Neural progenitor cell (in vitro differentiated cells): ENCODE measurements around the gene MYCBP2. TPM values are rescaled to one million over a fixed set of nuclear protein-coding genes. Genes with fewer than 3 reads are reported as not detected.

Experiments
- DNase-seq: peaks from one replicate; pipeline ENCODE4 v3.0.0-alpha.2; 2016; ENCODE audit warnings: low spot score
- H2AFZ ChIP-seq: fragments of 200-600 bp; sonication (generic); replicated peaks from 2 replicates; pipeline ENCODE4 v1.6.1; 2016; ENCODE audit warnings: antibody characterized with exemption
- H3F3A ChIP-seq: fragments of 200-600 bp; sonication (generic); 2 replicates; pipeline ENCODE4 v1.6.1; 2016; ENCODE audit warnings: antibody characterized with exemption, low read depth
- H3K27ac ChIP-seq: fragments of 200-600 bp; sonication (generic); 2 replicates; pipeline ENCODE4 v1.5.1; 2016; ENCODE audit warnings: mild to moderate bottlenecking
- H3K27me3 ChIP-seq: fragments of 200-600 bp; sonication (generic); 2 replicates; pipeline ENCODE4 v1.6.1; 2016; ENCODE audit warnings: mild to moderate bottlenecking, moderate library complexity
- H3K36me3 ChIP-seq: fragments of 200-600 bp; sonication (generic); 2 replicates; pipeline ENCODE4 v1.5.1; 2016
- H3K4me1 ChIP-seq: fragments of 200-600 bp; sonication (generic); 2 replicates; pipeline ENCODE4 v1.6.1; 2016; ENCODE audit warnings: mixed run types
- H3K4me2 ChIP-seq: fragments of 200-600 bp; sonication (generic); 2 replicates; pipeline ENCODE4 v1.6.1; 2016
- H3K4me3 ChIP-seq: fragments of 200-600 bp; sonication (generic); 2 replicates; pipeline ENCODE4 v1.5.1; 2016
- H3K79me2 ChIP-seq: fragments of 200-600 bp; sonication (generic); 2 replicates; pipeline ENCODE4 v1.6.1; 2016; ENCODE audit warnings: low read depth
- H3K9ac ChIP-seq: fragments of 200-600 bp; sonication (generic); 2 replicates; pipeline ENCODE4 v1.6.1; 2016
- H3K9me3 ChIP-seq: fragments of 200-600 bp; sonication (generic); 2 replicates; pipeline ENCODE4 v1.5.1; 2016; ENCODE audit warnings: low read depth
- H4K20me1 ChIP-seq: fragments of 200-600 bp; sonication (generic); 2 replicates; pipeline ENCODE4 v1.6.1; 2016; ENCODE audit warnings: low read depth
- H3K27ac Mint-ChIP-seq: 3 replicates; pipeline ENCODE4 v1.8.0; 2021; ENCODE audit warnings: mixed read lengths
- H3K27me3 Mint-ChIP-seq: 2 replicates; pipeline ENCODE4 v1.8.0; 2022; ENCODE audit warnings: low read depth, mild to moderate bottlenecking, inconsistent platforms, moderate library complexity, mixed read lengths; ENCODE audit not compliant: insufficient read depth
- H3K36me3 Mint-ChIP-seq: 3 replicates; pipeline ENCODE4 v1.8.0; 2021; ENCODE audit warnings: mixed read lengths
- H3K4me1 Mint-ChIP-seq: 3 replicates; pipeline ENCODE4 v1.8.0; 2021; ENCODE audit warnings: mixed read lengths
- H3K4me3 Mint-ChIP-seq: 3 replicates; pipeline ENCODE4 v1.8.0; 2021; ENCODE audit warnings: mild to moderate bottlenecking, moderate library complexity, mixed read lengths
- H3K9me3 Mint-ChIP-seq: 3 replicates; pipeline ENCODE4 v1.8.0; 2020; ENCODE audit warnings: mixed read lengths
- EZH2 ChIP-seq: fragments of 200-600 bp; sonication (generic); IDR thresholded peaks from 2 replicates; pipeline ENCODE4 v1.6.1; 2017; ENCODE audit warnings: antibody characterized with exemption, mild to moderate bottlenecking, moderate library complexity
- EZH2phosphoT487 ChIP-seq: fragments of 200-600 bp; sonication (generic); IDR thresholded peaks from 2 replicates; pipeline ENCODE4 v1.6.1; 2017; ENCODE audit warnings: antibody characterized with exemption
- total RNA-seq: library from RNA; depleted of rRNA; stranded (reverse); fragments of >200 nt; gene quantifications from 2 replicates; pipeline ENCODE4 v1.2.3, GENCODE V29; 2015; ENCODE audit warnings: low replicate concordance
- TF ChIP-seq, protein P1 (sequence below): fragments of 200-600 bp; sonication (generic); IDR thresholded peaks from 2 replicates; pipeline ENCODE4 v1.5.1; 2017; ENCODE audit warnings: antibody characterized with exemption, mild to moderate bottlenecking

The MYCBP2 gene
- total RNA-seq, 1 donor from 2014 or later = 37.8 TPM

DNA sequence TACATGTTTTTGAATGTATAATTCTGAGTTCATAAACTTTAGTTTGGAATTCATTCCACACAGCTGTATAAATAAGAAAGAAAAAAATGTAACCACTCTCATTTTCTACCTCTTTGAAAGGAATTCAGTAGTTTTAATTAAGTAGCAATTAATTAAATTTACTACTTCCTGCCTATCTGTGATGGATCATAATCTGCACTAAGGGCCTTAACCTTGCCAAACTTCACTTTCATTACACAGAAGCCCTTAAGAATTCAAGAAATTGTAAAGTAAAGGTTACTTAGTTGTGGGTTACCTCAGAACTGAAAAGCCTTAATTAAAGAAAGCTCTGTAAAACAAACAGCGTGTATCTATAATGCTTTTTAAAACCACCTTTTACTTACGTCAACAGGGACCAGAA lies 188.1 kb downstream of the MYCBP2 start:
- H3K27ac Mint-ChIP-seq = no peak overlapping the region
- H3K4me3 Mint-ChIP-seq = no peak overlapping the region
- TF ChIP-seq, protein P1, sequence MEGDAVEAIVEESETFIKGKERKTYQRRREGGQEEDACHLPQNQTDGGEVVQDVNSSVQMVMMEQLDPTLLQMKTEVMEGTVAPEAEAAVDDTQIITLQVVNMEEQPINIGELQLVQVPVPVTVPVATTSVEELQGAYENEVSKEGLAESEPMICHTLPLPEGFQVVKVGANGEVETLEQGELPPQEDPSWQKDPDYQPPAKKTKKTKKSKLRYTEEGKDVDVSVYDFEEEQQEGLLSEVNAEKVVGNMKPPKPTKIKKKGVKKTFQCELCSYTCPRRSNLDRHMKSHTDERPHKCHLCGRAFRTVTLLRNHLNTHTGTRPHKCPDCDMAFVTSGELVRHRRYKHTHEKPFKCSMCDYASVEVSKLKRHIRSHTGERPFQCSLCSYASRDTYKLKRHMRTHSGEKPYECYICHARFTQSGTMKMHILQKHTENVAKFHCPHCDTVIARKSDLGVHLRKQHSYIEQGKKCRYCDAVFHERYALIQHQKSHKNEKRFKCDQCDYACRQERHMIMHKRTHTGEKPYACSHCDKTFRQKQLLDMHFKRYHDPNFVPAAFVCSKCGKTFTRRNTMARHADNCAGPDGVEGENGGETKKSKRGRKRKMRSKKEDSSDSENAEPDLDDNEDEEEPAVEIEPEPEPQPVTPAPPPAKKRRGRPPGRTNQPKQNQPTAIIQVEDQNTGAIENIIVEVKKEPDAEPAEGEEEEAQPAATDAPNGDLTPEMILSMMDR = no peak

DNA sequence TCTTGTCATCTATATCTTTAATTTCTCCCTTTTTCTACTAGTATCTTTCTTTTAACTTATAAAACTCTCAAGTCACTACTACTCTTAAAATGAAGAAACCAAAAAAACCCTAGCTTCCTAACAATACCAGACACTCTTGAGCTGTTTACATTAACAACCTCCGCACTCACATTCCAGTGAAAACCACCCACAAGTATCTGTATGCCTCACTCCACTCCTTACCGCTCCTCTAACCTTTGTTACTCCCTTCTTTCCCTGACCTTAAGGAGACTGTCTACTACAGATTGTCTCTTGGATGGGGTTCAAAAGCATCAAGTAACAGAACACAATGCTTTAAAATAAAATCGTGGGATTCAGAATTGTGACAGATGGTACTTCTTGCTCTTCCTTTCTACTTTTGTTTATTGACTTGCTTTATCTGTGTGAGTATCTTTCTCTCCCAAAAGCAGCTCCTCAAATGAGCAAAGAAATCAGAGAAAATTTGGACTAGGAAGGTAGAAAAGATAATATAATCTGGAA lies 189.9 kb downstream of the MYCBP2 start:
- no peak overlapping the region for H3K4me3 ChIP-seq
- no peak overlapping the region for H3K27ac ChIP-seq
- no peak for TF ChIP-seq EZH2phosphoT487
- TF ChIP-seq, protein P1 = no peak
- no peak for TF ChIP-seq EZH2
- no peak overlapping the region for H3K9ac ChIP-seq
- no peaks in the 10 kb centered on the region for H3K79me2 ChIP-seq
- H2AFZ ChIP-seq = no peak overlapping the region
- no peak overlapping the region for H3K4me2 ChIP-seq
- Mint-ChIP-seq H3K4me1 (peaks cover 5% of the 10 kb centered on the region), H3K36me3 (peaks cover 26% of the 10 kb centered on the region), H3K27ac (no peak overlapping the region), H3K4me3 (no peak overlapping the region), H3K27me3 (peaks cover 2% of the 10 kb centered on the region), H3K9me3 (no peaks in the 10 kb centered on the region)
- H3F3A ChIP-seq = no peaks in the 10 kb centered on the region
- H4K20me1 ChIP-seq = no peaks in the 10 kb centered on the region
- DNase-seq = no peak
- no peaks in the 10 kb centered on the region for H3K9me3 ChIP-seq
- no peaks in the 10 kb centered on the region for H3K27me3 ChIP-seq
- peaks cover 7% of the 10 kb centered on the region for H3K36me3 ChIP-seq
- no peaks in the 10 kb centered on the region for H3K4me1 ChIP-seq

More for the DNA sequence above, 188.1 kb downstream of the MYCBP2 start:
- peaks cover 2% of the 10 kb centered on the region for H3K4me1 Mint-ChIP-seq
- H3K27me3 Mint-ChIP-seq = peaks cover 2% of the 10 kb centered on the region
- H3K79me2 ChIP-seq = no peaks in the 10 kb centered on the region
- H3K36me3 Mint-ChIP-seq = peaks cover 25% of the 10 kb centered on the region
- H3K36me3 ChIP-seq = peaks cover 7% of the 10 kb centered on the region
- H3K27me3 ChIP-seq = no peaks in the 10 kb centered on the region
- no peak for DNase-seq
- H3K4me3 ChIP-seq = no peak overlapping the region
- H3K9me3 ChIP-seq = no peaks in the 10 kb centered on the region
- H3K9ac ChIP-seq = no peak overlapping the region
- H3K9me3 Mint-ChIP-seq = no peaks in the 10 kb centered on the region
- H4K20me1 ChIP-seq = no peaks in the 10 kb centered on the region
- H2AFZ ChIP-seq = no peak overlapping the region
- no peak overlapping the region for H3K4me2 ChIP-seq
- H3F3A ChIP-seq = no peaks in the 10 kb centered on the region
- no peak overlapping the region for H3K27ac ChIP-seq
- no peaks in the 10 kb centered on the region for H3K4me1 ChIP-seq

DNA sequence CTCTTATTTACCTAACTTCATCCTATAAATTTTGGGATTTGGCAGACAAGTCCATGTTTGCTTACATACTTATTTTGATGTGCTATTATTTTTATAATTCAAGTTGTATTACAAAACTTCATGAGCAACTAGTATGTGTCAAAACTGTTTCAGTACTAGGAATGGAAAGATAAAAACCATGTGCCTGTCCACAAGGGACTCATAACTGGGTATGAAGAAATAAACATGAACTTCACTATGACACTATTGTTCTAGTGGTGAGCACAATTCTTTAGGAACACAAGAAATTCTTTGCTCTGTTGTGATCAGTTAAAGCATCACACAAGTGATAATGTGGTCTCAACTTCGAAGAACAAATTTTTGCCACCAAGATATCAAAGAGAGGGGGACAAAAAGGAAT lies 202.5 kb downstream of the MYCBP2 start:
- H3K9me3 ChIP-seq = no peaks in the 10 kb centered on the region
- no peak overlapping the region for H3K4me2 ChIP-seq
- H2AFZ ChIP-seq = no peak overlapping the region
- H3K9ac ChIP-seq = no peak overlapping the region
- peaks cover 5% of the 10 kb centered on the region for H3F3A ChIP-seq
- H3K27ac Mint-ChIP-seq = no peak overlapping the region
- no peak overlapping the region for H3K4me3 ChIP-seq
- TF ChIP-seq EZH2 = no peak
- TF ChIP-seq, protein P1 = no peak
- H3K79me2 ChIP-seq = no peaks in the 10 kb centered on the region
- no peak overlapping the region for H3K27ac ChIP-seq
- H3K36me3 ChIP-seq = no peaks in the 10 kb centered on the region
- no peaks in the 10 kb centered on the region for H3K4me1 Mint-ChIP-seq
- no peaks in the 10 kb centered on the region for H3K9me3 Mint-ChIP-seq
- no peaks in the 10 kb centered on the region for H3K4me1 ChIP-seq
- no peak overlapping the region for H3K4me3 Mint-ChIP-seq
- H3K27me3 ChIP-seq = no peaks in the 10 kb centered on the region
- H4K20me1 ChIP-seq = no peaks in the 10 kb centered on the region
- no peak for DNase-seq
- H3K27me3 Mint-ChIP-seq = no peaks in the 10 kb centered on the region
- H3K36me3 Mint-ChIP-seq = peaks cover 9% of the 10 kb centered on the region
